Thyroid gland (tissue), 4 donors: ENCODE results near the gene FAM168A.

Experiments
- POLR2A ChIP-seq, 2 donors: fragments of 450-650 bp; IDR thresholded peaks; one replicate each; pipeline ENCODE4 v1.6.1; 2017; ENCODE audit warnings: antibody characterized with exemption in 2 of 2, mild to moderate bottlenecking in 2 of 2, moderate library complexity in 1 of 2
- TF ChIP-seq, protein P1 (sequence below), 6 experiments: fragments of 200-600 bp in 3 of 6; fragments of 450-650 bp in 3 of 6; sonication (generic) in 3 of 6; IDR thresholded peaks; one replicate each; pipeline ENCODE4 v1.5.1; 2016 to 2019; ENCODE audit warnings: antibody characterized with exemption in 6 of 6, mild to moderate bottlenecking in 2 of 6, inconsistent platforms in 1 of 6, moderate library complexity in 1 of 6

- TF ChIP-seq, protein P1, sequence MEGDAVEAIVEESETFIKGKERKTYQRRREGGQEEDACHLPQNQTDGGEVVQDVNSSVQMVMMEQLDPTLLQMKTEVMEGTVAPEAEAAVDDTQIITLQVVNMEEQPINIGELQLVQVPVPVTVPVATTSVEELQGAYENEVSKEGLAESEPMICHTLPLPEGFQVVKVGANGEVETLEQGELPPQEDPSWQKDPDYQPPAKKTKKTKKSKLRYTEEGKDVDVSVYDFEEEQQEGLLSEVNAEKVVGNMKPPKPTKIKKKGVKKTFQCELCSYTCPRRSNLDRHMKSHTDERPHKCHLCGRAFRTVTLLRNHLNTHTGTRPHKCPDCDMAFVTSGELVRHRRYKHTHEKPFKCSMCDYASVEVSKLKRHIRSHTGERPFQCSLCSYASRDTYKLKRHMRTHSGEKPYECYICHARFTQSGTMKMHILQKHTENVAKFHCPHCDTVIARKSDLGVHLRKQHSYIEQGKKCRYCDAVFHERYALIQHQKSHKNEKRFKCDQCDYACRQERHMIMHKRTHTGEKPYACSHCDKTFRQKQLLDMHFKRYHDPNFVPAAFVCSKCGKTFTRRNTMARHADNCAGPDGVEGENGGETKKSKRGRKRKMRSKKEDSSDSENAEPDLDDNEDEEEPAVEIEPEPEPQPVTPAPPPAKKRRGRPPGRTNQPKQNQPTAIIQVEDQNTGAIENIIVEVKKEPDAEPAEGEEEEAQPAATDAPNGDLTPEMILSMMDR (IDR thresholded peaks at IDR 0.05): no peak
- TF ChIP-seq POLR2A (IDR thresholded peaks at IDR 0.05): no peak
Measured at GRCh38 chr11:73453562-73453961, 144.3 kb downstream of the FAM168A start.
